ENCODE data around the gene EMD.
"Not testable (repeated sequence)": the region's sequence is repeated elsewhere in the genome, so short reads cannot be mapped to it uniquely, and the experiment has no call there.

The EMD gene

DNA sequence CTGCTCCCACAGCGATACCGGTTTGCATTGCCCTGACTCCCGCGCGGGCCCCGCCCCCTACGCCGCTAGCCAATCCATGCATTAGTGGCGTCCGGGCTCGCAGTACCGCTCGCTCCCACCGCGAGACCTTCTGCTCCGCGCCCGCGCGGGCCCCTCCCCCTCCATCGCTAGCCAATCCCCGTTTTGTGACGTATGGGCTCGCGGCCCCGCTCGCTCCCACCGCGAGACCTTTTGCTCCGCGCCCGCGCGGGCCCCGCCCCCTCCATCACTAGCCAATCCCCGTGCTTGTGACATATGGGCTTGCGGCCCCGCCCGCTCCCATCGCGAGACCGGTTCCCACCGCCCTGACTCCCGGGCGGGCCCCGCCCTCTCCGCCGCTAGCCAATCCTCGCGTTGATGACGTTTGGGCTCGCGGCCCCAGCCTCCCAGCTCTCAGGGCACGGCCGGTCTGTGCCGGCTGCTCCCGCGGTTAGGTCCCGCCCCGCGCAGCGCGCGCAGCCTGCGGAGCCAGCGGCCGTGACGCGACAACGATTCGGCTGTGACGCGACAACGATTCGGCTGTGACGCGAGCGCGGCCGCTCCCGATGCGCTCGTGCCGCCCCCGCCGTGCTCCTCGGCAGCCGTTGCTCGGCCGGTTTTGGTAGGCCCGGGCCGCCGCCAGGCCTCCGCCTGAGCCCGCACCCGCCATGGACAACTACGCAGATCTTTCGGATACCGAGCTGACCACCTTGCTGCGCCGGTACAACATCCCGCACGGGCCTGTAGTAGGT lies at the start of gene EMD:
EMD (plus strand) TSS at position 497 of the 770 bp plus-strand sequence; CDS start at position 687, 190 bp downstream.
- DNase-seq (ENCODE audit: low read depth in 2 of 2): peak; percentile 87 to 91

DNA sequence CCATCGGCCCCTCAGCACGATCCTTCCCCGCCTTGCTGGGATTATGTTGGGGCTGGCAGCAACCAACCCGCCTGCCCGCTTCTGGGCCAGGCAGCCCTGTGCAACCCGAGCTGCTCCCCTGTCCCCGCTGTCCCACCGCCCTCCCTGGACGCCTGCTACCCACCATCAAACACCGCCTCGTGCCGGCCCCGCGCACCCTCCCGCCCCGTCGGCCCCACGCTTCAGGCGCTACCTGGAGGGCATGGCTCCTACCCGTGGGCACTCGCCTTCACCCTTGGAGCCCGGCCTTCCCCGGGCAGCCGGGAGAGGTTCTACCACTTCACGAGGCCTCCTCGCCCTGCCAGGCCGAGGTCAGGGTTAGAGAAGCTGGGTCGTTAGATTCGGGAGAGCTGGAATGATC lies 46.5 kb upstream of the EMD start:
- DNase-seq (ENCODE audit: low read depth in 2 of 2): no peak

DNA sequence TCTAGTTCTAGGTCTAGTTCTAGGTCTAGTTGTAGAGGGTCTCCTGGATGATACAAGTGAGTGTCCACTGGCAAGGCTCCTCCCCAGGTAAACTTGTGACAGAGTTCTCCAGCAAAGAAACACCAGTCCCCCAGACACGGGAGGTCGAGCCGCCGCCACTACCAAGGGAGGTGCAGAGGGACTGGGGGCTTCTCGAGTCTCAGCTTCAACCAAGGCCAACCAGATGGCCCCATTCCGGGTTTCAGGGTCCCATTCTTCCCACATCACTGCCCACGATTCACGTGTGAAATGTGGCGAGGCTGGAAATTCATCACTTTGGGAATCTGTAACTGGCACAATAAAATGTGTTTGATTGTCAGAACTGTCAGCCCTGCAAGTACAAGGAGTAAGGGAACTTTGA lies 46.0 kb upstream of the EMD start:
- no peak for DNase-seq (ENCODE audit: low read depth in 2 of 2)

DNA sequence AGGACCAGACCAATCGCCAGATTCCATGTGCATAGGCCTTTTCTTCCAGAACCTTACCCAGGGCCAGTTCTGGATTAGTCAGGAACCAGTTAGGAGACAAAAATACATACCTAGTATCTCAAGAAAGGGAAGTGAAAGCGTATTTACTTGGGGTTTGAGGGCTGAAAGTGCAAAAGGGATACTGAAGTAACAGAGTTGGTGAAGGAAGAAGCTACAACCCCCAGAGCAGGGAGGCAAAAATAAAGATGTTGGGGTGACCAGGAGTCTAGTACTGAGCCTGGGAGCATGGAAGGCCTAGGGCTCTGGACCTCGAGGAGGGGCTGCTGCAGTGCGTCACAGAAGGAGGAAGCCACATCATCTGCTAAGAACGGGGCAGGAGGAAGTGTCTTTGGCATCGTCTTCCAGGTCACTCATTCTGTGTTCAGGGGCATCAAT lies 45.2 kb upstream of the EMD start:
- no peak for DNase-seq (ENCODE audit: low read depth in 2 of 2)

DNA sequence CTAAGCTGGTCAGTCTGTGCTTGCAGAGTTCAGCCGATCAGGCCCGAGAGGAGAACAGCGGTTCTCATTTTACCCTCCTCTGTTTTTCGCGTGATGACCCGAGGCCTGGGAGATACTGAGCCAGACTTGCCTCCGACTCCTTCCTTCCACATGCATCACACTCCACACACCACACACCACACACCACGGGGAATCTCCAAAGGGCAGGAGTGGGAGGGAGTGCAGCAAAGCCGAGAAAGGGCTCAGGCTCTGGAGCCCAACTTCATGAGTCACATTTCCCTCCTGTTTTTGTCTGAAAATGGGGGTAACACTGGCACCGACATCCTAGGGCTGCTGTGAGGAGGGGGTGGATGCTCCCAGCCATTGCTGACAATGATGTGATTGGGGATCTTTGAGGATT lies 44.6 kb upstream of the EMD start:
- no peak for DNase-seq (ENCODE audit: low read depth in 2 of 2)

DNA sequence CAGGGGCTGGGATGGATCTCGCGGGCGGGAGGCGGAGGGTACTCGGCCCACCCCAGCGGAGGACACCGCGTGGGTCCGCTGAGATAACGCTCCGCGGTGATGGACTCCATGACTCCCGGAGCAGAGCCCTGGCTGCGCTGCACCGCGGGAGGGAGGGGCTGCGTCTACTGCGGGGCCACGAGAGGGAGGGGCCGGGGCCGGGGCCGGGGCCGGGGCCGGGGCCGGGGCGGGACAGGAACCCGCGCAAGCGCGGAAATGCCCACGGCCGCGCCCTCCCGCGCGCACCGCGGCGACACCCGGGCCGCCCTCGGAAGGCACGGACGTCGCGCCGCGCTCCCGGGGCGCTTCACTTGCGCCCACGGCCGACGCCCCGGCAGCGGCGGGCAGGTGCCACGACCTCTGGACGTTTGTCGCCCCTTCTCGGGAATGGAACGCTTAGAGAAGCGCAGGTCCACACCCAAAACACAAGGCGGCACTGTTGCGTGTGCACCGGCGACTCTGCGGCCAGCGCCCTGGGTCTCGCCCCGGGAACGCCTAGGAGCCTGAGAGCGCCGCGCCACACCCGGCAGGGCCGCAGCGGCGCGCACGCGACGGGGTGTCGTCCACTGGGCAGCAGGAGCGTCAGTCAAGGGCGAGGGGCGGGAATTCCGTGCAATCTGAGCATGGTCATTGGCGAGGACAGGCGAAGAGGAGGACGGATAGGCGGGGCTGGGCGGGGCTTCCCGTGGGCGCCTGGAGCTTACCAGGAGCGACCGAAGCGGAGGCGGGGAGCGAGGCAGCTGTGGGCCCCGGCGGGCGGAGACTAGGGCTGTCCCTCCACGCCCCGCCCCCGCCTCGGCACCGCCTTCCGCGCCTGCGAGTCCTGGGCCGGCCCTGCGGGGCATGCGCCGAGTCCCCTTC lies 37.4 kb upstream of the EMD start:
- DNase-seq (ENCODE audit: low read depth in 2 of 2): not testable (repeated sequence)

DNA sequence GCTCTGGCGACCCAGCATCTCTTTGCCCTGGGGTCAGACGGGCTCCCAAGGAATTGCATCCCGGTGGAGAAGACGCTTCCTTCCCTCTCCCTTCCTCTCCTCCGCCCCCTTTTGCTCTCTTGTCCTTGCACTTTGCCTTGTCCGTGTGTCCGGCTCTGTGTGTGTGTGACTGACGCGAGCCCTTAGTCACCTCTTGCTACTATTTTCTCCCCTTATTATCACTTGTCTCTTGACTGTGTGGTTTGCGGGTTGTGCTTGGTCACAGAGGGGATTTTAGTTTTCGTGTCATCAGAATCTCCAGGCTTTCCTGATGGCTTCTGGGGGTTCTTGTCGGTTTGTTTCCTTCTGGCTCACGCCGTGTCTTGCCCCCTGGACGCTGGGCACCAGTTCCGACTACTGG lies 36.0 kb upstream of the EMD start:
- not testable (repeated sequence) for DNase-seq (ENCODE audit: low read depth in 2 of 2)

DNA sequence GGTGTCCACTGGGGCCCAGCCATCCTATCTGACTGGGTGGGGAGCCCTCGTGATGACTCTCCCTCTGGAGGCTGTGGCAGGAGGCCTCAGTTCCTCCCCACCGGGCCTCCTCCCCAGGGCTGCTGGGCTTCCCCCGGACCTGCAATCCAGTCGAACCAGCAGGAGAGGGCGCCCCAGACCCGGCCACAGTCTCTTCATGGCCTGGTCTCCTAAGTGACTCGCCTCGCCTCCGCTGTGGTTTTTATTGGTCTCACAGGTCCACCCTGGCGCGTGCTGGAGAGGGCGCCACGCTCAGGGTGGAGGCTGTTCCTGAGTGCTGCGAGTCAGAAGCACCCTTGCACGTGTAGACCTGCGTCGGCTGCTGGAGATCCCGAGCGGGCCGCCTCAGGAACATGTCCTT lies 35.5 kb upstream of the EMD start:
- DNase-seq (ENCODE audit: low read depth in 2 of 2): not testable (repeated sequence)

DNA sequence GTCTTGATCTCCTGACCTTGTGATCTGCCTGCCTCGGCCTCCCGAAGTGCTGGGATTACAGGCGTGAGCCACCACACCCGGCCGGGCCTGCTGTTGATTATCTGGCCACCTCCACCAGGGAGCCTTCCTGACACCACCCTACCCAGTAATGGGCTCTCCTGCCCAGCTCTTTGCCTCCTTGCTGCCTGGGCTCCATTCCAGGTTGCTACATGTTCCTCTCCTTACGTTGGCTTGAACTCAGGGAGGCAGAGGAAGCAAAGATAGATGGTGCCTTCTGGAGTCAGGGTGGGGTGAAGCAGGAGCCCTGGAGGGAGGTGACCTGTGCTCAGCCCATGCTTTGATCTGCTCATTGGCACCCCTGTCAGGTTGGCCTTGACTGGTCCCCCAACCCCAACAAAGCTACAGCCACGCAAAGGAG lies 31.0 kb upstream of the EMD start:
- DNase-seq (ENCODE audit: low read depth in 2 of 2): no peak

DNA sequence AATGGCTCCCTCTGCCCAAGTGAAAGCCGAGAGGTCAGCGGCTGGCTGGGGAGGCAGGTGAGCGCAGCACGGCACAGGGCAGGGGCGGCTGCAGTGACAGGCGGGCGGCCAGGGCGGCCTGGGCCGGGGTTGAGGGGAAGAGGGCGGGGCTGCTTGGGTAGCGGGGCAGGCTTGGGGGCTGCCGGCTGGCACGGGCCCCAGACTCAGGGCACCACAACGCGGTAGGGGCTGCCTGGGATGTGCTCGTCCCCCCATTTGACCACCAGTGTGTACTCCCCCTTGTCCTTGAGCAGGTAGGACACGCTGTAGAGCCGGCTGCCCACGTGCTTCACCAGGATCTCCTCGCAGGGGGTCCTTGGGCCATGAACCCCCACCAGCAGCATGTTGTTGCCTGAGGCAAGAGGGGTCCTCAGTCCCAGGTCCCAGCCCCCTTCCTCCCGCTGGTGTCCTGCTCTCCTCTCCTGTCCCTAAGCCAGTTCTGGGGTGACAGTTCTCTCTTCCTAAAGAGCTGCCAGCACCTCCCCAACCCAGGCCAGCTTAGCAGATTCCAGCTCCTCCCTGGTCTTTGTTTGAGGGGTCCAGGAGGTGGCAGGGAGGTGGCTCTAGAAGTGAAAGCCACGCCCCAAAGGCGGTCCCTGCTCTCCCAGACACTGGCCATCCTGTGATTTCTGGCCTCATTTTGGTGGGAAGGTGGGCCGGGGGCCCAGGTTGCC lies 30.3 kb upstream of the EMD start:
- no peak for DNase-seq (ENCODE audit: low read depth in 2 of 2)

DNA sequence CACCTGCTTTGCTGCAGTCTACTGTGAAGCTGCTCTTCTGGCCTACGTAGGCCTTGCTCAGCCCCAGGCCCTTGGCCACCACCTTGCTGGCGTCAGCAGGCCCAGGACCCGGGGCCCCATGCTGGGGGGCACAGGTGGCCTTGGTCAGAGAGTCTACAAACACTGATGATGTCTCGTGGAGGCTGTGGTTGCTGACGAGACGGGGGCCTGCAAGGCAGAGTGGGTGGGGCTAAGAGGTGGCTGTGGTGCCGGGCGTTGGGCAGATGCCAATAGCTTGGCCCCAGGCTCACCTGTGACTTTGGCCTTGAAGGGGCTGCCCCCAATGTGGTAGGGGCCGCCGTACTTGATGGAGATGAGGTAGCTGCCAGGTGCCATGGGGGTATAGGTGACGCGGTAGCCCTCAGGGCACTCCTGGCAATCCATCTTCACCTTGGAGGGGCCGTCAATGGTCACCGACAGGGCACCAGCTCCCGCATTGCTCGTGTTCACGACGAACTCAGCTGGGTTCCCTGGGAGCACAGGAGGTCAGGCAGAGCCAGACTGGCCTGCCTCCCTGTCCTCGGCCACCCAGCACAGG lies 29.6 kb upstream of the EMD start:
- no peak for DNase-seq (ENCODE audit: low read depth in 2 of 2)

DNA sequence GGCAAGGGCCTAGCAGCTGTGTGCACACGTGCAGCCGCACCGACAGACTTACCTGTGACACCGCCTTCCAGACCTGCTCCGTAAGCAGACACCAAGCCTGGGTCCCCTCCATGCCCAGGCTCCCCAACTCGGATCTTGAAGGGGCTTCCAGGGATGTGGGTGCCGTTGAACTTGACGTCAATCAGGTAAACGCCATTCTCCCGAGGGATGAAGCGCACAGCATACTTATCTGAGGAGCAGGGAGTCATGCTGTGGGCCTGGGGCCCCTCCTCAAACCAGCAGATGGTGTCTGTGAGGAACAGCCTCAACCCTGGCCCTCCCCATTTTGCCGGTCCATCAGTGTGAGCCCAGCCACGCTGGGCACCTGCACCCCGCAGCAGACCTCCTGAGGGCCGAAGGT lies 29.1 kb upstream of the EMD start:
- DNase-seq (ENCODE audit: low read depth in 2 of 2): no peak

DNA sequence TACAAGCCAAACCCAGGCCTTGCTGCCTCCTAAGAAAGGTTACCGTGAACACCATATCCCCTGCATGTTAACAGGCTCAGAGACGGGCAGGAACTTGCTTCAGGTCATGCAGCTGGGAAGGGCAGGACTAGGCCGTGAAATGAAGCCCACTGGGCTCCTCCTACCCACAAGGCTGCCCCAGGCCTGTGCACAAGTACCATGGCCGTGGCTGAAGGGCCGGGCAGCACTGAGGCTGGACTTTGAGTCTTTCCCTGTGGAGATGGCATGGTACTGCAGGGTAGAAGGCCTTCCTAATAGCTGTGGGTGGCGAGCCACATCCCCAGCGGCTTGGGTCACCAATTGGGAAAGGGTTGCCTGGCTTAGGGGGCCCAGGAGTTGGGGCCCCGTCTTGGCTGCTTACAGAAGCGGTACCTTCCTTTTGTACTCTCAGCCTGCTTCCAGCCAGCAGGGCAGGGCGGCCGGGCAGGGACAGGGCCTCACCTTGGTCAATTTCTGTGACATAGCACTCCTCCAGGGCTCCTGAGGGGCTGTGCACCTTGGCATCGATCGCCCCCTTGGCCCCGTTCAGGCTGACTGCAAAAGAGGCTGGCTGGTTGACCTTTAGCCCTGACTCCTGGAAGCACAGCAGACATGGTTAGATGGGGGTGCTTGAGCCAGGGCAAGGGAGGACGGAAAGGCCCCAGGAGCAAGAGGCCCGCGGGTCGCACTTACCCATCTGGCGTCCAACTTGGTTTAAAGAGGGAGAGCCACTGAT lies 28.5 kb upstream of the EMD start:
- DNase-seq (ENCODE audit: low read depth in 2 of 2): no peak

DNA sequence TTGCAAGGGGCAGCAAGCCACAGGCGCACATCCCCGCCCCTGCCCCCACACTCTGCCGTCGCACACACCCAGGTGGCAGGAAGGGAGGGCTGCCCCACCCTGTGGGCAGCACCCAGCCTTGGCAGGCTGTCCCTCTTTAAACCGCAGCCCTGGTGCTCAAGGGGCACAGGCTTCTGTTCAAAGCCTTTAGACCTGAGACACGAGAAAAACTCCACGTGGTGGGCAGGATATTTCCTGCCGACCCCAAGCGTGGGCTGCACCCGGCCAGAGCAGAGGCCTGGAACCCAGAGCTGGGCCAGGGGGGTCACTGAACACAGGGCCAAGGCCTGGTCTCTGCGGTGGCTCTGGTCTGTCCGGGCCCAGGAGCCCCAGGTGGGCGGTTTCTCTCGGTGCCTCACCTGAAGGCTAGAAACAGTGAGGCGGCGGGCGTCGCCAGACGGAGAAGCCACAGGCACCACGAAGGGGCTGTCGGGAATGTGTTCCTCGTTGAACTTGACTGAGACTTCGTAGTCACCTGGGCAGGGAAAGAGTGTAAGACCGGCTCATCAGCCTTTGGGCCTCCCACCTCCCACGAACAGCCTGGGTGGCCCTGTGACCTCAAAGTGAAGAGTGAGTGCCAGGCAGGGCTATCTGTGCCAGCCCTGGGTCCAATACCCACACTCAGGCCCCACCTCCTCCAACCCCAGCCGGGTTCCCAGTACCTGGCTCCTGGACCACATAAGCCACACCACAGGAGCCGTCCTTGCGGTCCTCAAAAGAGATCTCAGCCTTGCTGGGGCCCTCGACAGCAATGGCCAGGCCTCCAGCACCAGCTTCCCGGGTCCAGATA lies 27.7 kb upstream of the EMD start:
- no peak for DNase-seq (ENCODE audit: low read depth in 2 of 2)

DNA sequence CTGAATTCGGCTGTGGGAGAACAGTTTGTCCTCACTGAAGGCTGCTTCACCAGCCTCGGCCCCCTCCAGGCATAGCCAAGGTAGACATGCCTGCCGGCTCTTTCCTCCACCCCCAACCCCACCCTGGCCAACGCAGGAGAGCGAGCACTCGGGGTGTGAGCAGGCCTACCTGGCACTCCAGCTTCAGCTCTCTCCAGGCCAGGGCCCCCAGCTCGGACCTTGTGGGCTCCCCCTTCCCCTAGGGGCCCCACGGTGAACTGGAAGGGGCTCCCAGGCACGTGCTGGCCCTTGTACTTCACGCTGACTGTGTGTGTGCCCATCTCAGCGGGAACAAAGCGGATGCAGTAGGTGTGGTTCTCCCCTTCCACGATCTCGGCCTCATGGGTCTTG lies 27.1 kb upstream of the EMD start:
- DNase-seq (ENCODE audit: low read depth in 2 of 2): no peak

DNA sequence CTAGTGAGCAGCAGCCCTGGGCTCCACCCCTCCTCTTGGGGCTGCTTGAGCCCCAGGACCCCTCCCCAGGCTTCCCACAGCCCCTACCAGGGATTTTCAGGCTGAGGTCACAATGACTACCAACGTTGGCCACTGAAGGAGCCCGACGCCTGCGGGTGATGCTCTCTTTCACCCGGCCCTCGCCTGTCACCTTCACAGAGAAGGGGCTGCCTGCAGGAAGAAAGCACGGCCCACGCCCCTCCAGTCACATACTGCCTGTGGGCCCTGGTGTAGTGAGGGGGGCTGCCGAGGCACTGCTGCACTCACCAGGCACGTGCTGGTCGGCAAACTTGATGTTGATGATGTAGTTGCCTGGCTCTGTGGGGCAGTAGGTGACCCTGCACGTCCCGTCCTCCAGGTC lies 26.6 kb upstream of the EMD start:
- DNase-seq (ENCODE audit: low read depth in 2 of 2): no peak

DNA sequence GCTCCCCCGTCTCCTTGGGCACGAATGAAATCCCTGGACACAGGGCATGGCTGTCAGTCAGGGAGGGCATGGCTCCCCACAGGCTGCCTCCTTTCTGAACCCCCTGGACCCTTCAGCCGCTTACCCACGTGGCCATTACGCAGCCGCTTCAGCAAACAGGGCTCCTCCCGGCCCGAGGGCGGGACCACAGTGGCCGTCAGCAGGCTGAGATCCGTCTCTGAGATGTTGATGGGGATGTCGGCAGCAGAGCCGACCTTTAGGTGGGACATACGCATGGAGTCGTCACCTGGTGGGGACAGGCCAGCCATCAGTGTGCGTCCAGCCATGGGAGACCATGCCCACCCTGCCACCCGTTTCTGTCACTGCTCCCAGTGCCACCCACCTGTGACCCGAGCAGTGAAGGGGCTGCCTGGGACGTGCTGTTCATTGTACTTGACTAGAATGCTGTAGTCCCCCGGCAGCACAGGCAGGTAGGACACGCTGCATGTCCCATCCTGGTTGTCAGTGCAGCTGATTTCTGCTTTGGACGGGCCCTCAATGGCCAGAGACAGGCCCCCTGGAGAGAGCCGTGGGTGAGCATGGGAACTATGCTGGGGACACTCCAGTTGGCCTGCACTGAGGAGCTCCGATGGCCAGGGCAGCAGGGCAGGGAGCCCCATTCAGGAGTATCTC lies 25.8 kb upstream of the EMD start:
- no peak for DNase-seq (ENCODE audit: low read depth in 2 of 2)

DNA sequence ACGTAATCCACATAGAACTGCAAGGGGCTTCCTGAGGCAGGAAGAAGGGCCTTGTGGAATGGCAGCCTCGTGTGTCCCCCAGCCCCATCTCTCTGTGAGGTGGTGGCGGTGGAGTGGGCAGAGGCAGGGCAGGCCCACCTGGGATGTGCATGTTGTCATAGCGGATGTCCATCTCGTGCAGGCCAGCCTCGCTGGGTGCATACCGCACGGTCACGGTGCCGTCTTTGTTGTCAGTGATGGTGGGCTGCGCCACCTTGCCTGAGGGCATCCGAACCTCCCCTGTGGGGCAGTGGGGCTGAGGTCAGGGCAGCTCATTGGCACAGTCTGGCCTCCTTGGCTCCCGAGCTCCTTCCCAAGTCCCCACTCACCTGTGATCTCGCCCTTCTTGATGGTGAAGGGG lies 25.1 kb upstream of the EMD start:
- no peak for DNase-seq (ENCODE audit: low read depth in 2 of 2)

DNA sequence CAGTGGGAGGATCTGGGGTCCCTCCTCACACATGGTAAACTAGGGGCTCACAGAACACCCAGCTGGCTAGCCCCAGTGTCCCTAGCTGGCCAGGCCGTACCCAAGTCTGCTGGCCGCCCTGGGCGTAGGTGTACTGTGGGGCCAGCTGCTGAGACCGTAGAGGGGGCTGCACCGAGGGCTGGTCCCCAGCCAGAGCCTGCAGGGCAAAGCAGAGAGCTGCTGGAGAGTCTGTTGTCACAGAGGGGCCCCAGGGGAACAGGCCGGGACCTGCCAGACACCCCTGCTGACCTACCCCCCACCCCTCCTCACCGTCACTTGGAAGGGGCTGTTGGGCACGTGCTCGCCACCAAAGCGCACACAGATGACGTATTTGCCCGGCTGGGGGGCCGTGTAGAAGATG lies 24.6 kb upstream of the EMD start:
- no peak for DNase-seq (ENCODE audit: low read depth in 2 of 2)

Measured in stimulated activated CD8-positive, alpha-beta memory T cell treated with anti-CD3 and anti-CD28 coated beads, Interleukin-2, amount 100 ng/mL, for 48 hours (primary cell).